A549 (cell line): ENCODE data around the gene C21orf58. TPM values are rescaled to one million over a fixed set of nuclear protein-coding genes. Genes with fewer than 3 reads are reported as not detected.
"Not testable (repeated sequence)": the region's sequence is repeated elsewhere in the genome, so short reads cannot be mapped to it uniquely, and the experiment has no call there.

Experiments used
- ATAC-seq, 2 experiments: fragments of 200-7000 bp in 1 of 2; fragments of >200 bp in 1 of 2; cut with Nextera tagmentation in 1 of 2; cut with Tn5 transposase in 1 of 2; 3 replicates each; pipeline versions ENCODE4 v1.8.0 to v1.9.1; 2018 to 2020; ENCODE audit warnings: mild to moderate bottlenecking in 1 of 2, moderate library complexity in 1 of 2
- CTCF ChIA-PET: fragments of 300-600 bp; sonication (Branson Sonifier 250); formaldehyde crosslinking; extraction: SDS; loops from one replicate; lab custom pipeline; 2021; ENCODE audit warnings: antibody characterized with exemption, inconsistent platforms; lab: Yijun Ruan, JAX
- POLR2A ChIA-PET: fragments of 350-600 bp; formaldehyde crosslinking; extraction: SDS; loops from one replicate; lab custom pipeline; 2021; ENCODE audit warnings: antibody characterized with exemption, inconsistent platforms; lab: Yijun Ruan, JAX
- DNase-seq, 2 experiments: peaks; one replicate each; pipeline versions ENCODE4 v3.0.0 to v3.0.0-alpha.2; 2011 to 2016; ENCODE audit warnings: low read depth in 1 of 2, low spot score in 1 of 2
- FAIRE-seq: peaks from 2 replicates; lab custom pipeline; 2011; peaks lifted over from hg19 to GRCh38; lab: Jason Lieb, UNC
- H3K27ac ChIP-seq, 2 experiments: fragments of >200 bp; sonication (Bioruptor Twin); formaldehyde crosslinking; 3 replicates each; pipeline ENCODE4 v1.5.1; 2016 to 2017
- H3K4me1 ChIP-seq: fragments of >200 bp; sonication (Bioruptor Twin); formaldehyde crosslinking; 3 replicates; pipeline ENCODE4 v1.6.1; 2016
- H3K4me2 ChIP-seq: fragments of >200 bp; sonication (Bioruptor Twin); formaldehyde crosslinking; 3 replicates; pipeline ENCODE4 v1.6.1; 2016
- H3K4me3 ChIP-seq: fragments of >200 bp; sonication (Bioruptor Twin); formaldehyde crosslinking; 3 replicates; pipeline ENCODE4 v1.5.1; 2016
- H3K9me3 ChIP-seq: fragments of >200 bp; sonication (Bioruptor Twin); formaldehyde crosslinking; 3 replicates; pipeline ENCODE4 v1.6.1; 2016
- CBX8 ChIP-seq: fragments of 200-600 bp; sonication (generic); IDR thresholded peaks from 2 replicates; pipeline ENCODE4 v1.6.1; 2016
- CHD2 ChIP-seq: fragments of 150-350 bp; IDR thresholded peaks from 2 replicates; pipeline ENCODE4 v1.6.1; 2014; ENCODE audit warnings: low read length; ENCODE audit not compliant: partially characterized antibody
- CHD4 ChIP-seq: fragments of 200-600 bp; sonication (generic); IDR thresholded peaks from 2 replicates; pipeline ENCODE4 v1.6.1; 2016; ENCODE audit warnings: antibody characterized with exemption, mild to moderate bottlenecking, borderline replicate concordance
- ESRRA ChIP-seq: fragments of 150-350 bp; IDR thresholded peaks from 2 replicates; pipeline ENCODE4 v1.6.1; 2014; ENCODE audit warnings: mild to moderate bottlenecking, low read length, borderline replicate concordance
- HEYL ChIP-seq: fragments of 250-450 bp; sonication (Bioruptor Pico); IDR thresholded peaks from 2 replicates; pipeline ENCODE4 v1.8.0; 2021; ENCODE audit warnings: mild to moderate bottlenecking, moderate library complexity
- HOXB13 ChIP-seq: fragments of 250-450 bp; sonication (Bioruptor Pico); IDR thresholded peaks from 2 replicates; pipeline ENCODE4 v1.5.0; 2020; ENCODE audit warnings: low read depth, mild to moderate bottlenecking, moderate library complexity
- HOXB5 ChIP-seq: fragments of 250-450 bp; sonication (Bioruptor Pico); IDR thresholded peaks from 2 replicates; pipeline ENCODE4 v1.5.0; 2020; ENCODE audit warnings: mild to moderate bottlenecking, moderate library complexity
- JUNB ChIP-seq: fragments of >200 bp; sonication (Bioruptor Twin); formaldehyde crosslinking; IDR thresholded peaks from 2 replicates; pipeline ENCODE4 v1.6.1; 2016
- KDM1A ChIP-seq: fragments of 200-600 bp; sonication (generic); IDR thresholded peaks from 2 replicates; pipeline ENCODE4 v1.6.1; 2016; ENCODE audit warnings: low read depth, mild to moderate bottlenecking
- POLR2A ChIP-seq: IDR thresholded peaks from 2 replicates; pipeline ENCODE4 v1.6.1; 2012; ENCODE audit warnings: mild to moderate bottlenecking, low read length
- RAD21 ChIP-seq, 2 experiments: fragments of >200 bp in 1 of 2; sonication (Bioruptor Twin) in 1 of 2; formaldehyde crosslinking in 1 of 2; IDR thresholded peaks in 1 of 2; conservative IDR thresholded peaks in 1 of 2; 2 replicates in 1 of 2; 3 replicates in 1 of 2; pipeline ENCODE4 v1.6.1; 2012 to 2018; ENCODE audit warnings: inconsistent platforms in 1 of 2
- RARB ChIP-seq: fragments of 250-450 bp; sonication (Bioruptor Pico); IDR thresholded peaks from 2 replicates; pipeline ENCODE4 v1.8.0; 2021; ENCODE audit warnings: mild to moderate bottlenecking, moderate library complexity
- RFX5 ChIP-seq: fragments of 450-650 bp; IDR thresholded peaks from 2 replicates; pipeline ENCODE4 v1.7.1; 2014; ENCODE audit warnings: antibody characterized with exemption, mild to moderate bottlenecking, moderate library complexity
- SMC3 ChIP-seq: fragments of >200 bp; sonication (Bioruptor Twin); formaldehyde crosslinking; IDR thresholded peaks from 3 replicates; pipeline ENCODE4 v1.6.1; 2018; ENCODE audit warnings: inconsistent platforms
- TFCP2L1 ChIP-seq: fragments of 250-450 bp; sonication (Bioruptor Pico); IDR thresholded peaks from 2 replicates; pipeline ENCODE4 v1.5.0; 2021; ENCODE audit warnings: mild to moderate bottlenecking
- TP53 ChIP-seq: fragments of 250-450 bp; sonication (Bioruptor Pico); IDR thresholded peaks from 2 replicates; pipeline ENCODE4 v1.5.0; 2021; ENCODE audit warnings: mild to moderate bottlenecking, moderate library complexity
- ZNF302 ChIP-seq: fragments of 250-450 bp; sonication (Bioruptor Pico); IDR thresholded peaks from 2 replicates; pipeline ENCODE4 v1.9.0; 2021; ENCODE audit warnings: inconsistent platforms, mild to moderate bottlenecking, moderate library complexity
- WGBS: methylation state at CpG from one replicate; pipeline ENCODE4 v1.1.6; 2017; ENCODE audit errors: missing lambda C conversion rate; 5-methylcytosine and 5-hydroxymethylcytosine counted together
- polyA minus RNA-seq: library from RNA; depleted of rRNA, polyadenylated mRNA; stranded (reverse); fragments of >200 nt; gene quantifications from 2 replicates; pipeline ENCODE4 v1.2.3, GENCODE V29; 2011; rRNA and poly(A)+ RNA removed
- polyA plus RNA-seq, 4 experiments: library from polyadenylated mRNA; depleted of rRNA in 3 of 4; stranded (reverse); fragments of >200 nt; fragmentation: RNase III in 1 of 4; extraction: RNeasy Plus Mini Kit Qiagen cat#74134 plus additional on column Dnase treatment in 1 of 4; gene quantifications; 2 replicates in 3 of 4; 3 replicates in 1 of 4; pipeline ENCODE4 v1.2.3, GENCODE V29; 2011 to 2017
- TF ChIP-seq, protein P1 (sequence below): fragments of 250-450 bp; sonication (Bioruptor Pico); IDR thresholded peaks from 2 replicates; pipeline ENCODE4 v1.5.0; 2020; ENCODE audit warnings: low read depth, mild to moderate bottlenecking, moderate library complexity
- TF ChIP-seq, protein P2 (sequence below): fragments of 450-650 bp; IDR thresholded peaks from 2 replicates; pipeline ENCODE4 v1.6.1; 2014; ENCODE audit warnings: antibody characterized with exemption
- TF ChIP-seq, protein P3 (sequence below): IDR thresholded peaks from 2 replicates; pipeline ENCODE4 v1.6.1; 2012
- TF ChIP-seq, protein P4 (sequence below): IDR thresholded peaks from 2 replicates; pipeline ENCODE4 v1.6.1; 2012
- TF ChIP-seq, protein P5 (sequence below): fragments of >200 bp; sonication (Bioruptor Twin); formaldehyde crosslinking; IDR thresholded peaks from 3 replicates; pipeline ENCODE4 v1.6.1; 2016
- TF ChIP-seq, protein P6 (sequence below): fragments of 150-350 bp; IDR thresholded peaks from 2 replicates; pipeline ENCODE4 v1.6.1; 2014; ENCODE audit warnings: low read depth, mild to moderate bottlenecking, low read length

C21orf58 gene
- polyA plus RNA-seq (2011; rRNA removed) (3.2 TPM in 2 replicates), polyA plus RNA-seq (2017; fragmentation: RNase III; extraction: RNeasy Plus Mini Kit Qiagen cat#74134 plus additional on column Dnase treatment) (7.4 to 8.7 TPM (median 8.5 TPM) in 3 replicates), polyA minus RNA-seq (5.6 and 6.8 TPM in 2 replicates)
- 9.2 and 10.8 TPM in 2 replicates for polyA plus RNA-seq (2012; cell fraction: cytosol; rRNA removed)
- 44.4 and 52.1 TPM in 2 replicates for polyA plus RNA-seq (2012; cell fraction: nucleus; rRNA removed)

DNA sequence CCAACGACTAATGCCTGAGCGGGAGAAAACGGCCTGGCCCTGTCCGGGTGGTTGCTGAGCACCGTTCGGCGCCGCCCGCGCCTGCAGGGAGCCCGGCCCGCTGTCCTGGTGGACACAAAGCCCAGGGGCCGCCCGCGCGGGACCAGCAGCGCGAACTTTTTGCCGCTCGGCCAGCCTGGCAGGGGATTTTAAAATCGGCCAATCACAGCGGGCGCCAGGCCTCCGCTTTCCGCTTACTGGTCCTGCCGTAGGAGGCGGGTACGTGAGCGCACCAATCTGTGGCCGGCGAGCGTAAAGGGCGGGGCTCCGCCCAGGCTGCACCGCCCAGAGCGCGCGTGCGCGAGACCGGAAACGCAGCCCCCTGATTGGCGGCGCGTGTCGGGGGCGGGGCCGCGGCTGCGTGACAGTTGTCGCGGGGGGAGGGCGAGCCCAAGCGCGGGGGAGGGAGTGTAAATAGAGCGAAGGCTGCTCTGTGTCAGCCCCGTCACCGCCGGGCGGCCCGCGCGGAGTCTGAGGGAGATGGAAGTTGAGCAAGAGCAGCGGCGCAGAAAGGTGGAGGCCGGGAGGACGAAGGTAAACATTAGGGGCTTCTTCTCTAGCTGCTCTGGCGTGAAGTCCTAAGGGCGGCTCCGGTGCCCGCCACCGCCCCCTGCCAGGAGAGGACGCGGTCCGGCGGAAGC, at the start of gene C21orf58, which contains the start of gene PCNT:
TSS of gene C21orf58 (minus strand) at position 161 of the 680 bp plus-strand sequence. CDS start 1,132 bp downstream, outside the sequence.
TSS of gene PCNT (plus strand) at position 447 of the 680 bp plus-strand sequence. CDS start at position 520, 73 bp downstream.
- FAIRE-seq (no peak), DNase-seq (peak; percentile 89 to 96)
- CTCF ChIA-PET: no interaction called here
- H3K27ac ChIP-seq: peak within 1 kb of the TSS; percentile 97 to 98
- TF ChIP-seq, protein P1, sequence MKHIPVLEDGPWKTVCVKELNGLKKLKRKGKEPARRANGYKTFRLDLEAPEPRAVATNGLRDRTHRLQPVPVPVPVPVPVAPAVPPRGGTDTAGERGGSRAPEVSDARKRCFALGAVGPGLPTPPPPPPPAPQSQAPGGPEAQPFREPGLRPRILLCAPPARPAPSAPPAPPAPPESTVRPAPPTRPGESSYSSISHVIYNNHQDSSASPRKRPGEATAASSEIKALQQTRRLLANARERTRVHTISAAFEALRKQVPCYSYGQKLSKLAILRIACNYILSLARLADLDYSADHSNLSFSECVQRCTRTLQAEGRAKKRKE (CRISPR knock-in tag): no peak
- TF ChIP-seq, protein P2, sequence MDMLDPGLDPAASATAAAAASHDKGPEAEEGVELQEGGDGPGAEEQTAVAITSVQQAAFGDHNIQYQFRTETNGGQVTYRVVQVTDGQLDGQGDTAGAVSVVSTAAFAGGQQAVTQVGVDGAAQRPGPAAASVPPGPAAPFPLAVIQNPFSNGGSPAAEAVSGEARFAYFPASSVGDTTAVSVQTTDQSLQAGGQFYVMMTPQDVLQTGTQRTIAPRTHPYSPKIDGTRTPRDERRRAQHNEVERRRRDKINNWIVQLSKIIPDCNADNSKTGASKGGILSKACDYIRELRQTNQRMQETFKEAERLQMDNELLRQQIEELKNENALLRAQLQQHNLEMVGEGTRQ: no peak
- TF ChIP-seq POLR2A (peak; percentile 39), CBX8 (no peak), TP53 (CRISPR knock-in tag) (no peak), CHD4 (no peak), RFX5 (no peak), ESRRA (no peak), ZNF302 (CRISPR knock-in tag) (no peak), KDM1A (no peak), RAD21 (conservative IDR thresholded peaks at IDR 0.05 in 1 of 2, IDR thresholded peaks at IDR 0.05 in 1 of 2) (no peak), RARB (CRISPR knock-in tag) (no peak), HOXB5 (CRISPR knock-in tag) (0 out of 2 replicates have a peak, but pooled peaks have one; percentile 35), TFCP2L1 (CRISPR knock-in tag) (no peak), SMC3 (no peak), JUNB (no peak), HEYL (no peak), CHD2 (no peak), HOXB13 (CRISPR knock-in tag) (no peak)
- TF ChIP-seq, protein P3, sequence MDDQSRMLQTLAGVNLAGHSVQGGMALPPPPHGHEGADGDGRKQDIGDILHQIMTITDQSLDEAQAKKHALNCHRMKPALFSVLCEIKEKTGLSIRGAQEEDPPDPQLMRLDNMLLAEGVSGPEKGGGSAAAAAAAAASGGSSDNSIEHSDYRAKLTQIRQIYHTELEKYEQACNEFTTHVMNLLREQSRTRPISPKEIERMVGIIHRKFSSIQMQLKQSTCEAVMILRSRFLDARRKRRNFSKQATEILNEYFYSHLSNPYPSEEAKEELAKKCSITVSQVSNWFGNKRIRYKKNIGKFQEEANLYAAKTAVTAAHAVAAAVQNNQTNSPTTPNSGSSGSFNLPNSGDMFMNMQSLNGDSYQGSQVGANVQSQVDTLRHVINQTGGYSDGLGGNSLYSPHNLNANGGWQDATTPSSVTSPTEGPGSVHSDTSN: peak; percentile 6; the same call in 1 of the 2 replicates
- TF ChIP-seq, protein P4, sequence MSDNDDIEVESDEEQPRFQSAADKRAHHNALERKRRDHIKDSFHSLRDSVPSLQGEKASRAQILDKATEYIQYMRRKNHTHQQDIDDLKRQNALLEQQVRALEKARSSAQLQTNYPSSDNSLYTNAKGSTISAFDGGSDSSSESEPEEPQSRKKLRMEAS: no peak
- TF ChIP-seq, protein P5, sequence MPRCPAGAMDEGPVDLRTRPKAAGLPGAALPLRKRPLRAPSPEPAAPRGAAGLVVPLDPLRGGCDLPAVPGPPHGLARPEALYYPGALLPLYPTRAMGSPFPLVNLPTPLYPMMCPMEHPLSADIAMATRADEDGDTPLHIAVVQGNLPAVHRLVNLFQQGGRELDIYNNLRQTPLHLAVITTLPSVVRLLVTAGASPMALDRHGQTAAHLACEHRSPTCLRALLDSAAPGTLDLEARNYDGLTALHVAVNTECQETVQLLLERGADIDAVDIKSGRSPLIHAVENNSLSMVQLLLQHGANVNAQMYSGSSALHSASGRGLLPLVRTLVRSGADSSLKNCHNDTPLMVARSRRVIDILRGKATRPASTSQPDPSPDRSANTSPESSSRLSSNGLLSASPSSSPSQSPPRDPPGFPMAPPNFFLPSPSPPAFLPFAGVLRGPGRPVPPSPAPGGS: no peak
- TF ChIP-seq, protein P6, sequence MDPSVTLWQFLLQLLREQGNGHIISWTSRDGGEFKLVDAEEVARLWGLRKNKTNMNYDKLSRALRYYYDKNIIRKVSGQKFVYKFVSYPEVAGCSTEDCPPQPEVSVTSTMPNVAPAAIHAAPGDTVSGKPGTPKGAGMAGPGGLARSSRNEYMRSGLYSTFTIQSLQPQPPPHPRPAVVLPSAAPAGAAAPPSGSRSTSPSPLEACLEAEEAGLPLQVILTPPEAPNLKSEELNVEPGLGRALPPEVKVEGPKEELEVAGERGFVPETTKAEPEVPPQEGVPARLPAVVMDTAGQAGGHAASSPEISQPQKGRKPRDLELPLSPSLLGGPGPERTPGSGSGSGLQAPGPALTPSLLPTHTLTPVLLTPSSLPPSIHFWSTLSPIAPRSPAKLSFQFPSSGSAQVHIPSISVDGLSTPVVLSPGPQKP: no peak
- TF ChIP-seq, all 56 proteins: peak for 3
- 3% methylated on average over 8 of the region's 76 CpGs for WGBS
- Histone ChIP-seq H3K4me2 (peak within 1 kb of the TSS; percentile 100), H3K4me1 (peaks cover 21% of the 10 kb centered on the region), H3K9me3 (no peaks in the 10 kb centered on the region), H3K4me3 (peak within 1 kb of the TSS; percentile 84)
- peak; percentile 87 to 92 for ATAC-seq
- POLR2A ChIA-PET: no interaction called here

DNA sequence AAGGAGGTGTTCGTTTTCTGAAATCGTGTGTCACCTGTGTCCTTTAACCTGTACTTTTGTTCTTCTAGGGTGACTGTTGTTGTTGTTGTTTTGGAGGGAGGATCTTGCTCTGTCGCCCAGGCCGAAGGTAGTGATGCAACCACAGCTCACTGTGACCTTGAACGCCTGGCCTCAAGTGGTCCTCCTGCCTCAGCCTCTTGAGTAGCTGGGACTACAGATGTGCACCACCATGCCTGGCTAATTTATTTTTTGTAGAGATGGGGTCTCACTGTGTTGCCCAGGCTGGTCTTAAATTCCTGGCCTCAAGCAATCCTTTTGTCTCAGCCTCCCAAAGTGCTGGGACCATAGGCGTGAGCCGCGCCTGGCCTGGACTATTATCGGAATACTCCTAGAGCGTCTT, 49.3 kb upstream of the C21orf58 start:
- ATAC-seq, H3K4me3 ChIP-seq, H3K9me3 ChIP-seq, POLR2A ChIA-PET, H3K27ac ChIP-seq, H3K4me2 ChIP-seq, H3K4me1 ChIP-seq, DNase-seq, CTCF ChIA-PET, FAIRE-seq: not testable (repeated sequence)
- WGBS: 95% methylated on average over 10 of the region's 10 CpGs
